Limb (tissue), 2 donors: Measurements from ENCODE around the gene STXBP2.
A peak's percentile ranks its signal among the peaks of the same experiment; 100 is the strongest.

Experiments used
- DNase-seq, 2 donors: peaks; one replicate each; pipeline ENCODE4 v3.0.0-alpha.2; 2016; ENCODE audit errors: extremely low spot score in 2 of 2

STXBP2 gene

GRCh38 chr19:7650148-7650547, 13.2 kb downstream of the STXBP2 start:
- no peak for DNase-seq

DNA sequence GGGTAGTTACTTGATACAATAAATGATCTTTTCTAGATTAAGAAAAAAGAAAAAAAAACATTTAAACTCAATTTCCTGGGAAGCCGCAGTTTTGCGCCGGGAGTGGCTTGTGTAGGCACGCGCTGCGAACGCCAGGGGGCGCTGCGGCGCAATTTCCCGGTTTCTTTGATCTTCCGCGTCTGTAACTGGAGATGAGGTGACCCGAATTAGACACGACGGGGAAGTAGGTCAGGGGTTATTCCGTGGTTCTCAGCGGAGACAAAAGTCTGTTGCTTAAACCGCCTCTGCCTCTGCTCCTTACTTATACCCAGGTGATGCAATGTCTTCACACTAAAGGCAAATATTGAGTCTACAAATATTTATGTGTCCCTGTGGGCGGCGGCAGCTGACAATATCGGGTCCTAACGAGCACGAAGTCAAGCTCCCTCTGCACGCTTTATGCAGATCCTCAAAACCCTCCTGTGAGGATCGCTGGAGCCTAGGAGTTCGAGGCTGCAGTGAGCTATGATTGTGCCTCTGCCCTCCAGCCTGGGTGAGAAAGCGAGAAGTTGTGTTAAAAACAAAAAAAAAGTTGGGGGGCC, 15.2 kb downstream of the STXBP2 start:
- peak; percentile 55 to 90 for DNase-seq

DNA sequence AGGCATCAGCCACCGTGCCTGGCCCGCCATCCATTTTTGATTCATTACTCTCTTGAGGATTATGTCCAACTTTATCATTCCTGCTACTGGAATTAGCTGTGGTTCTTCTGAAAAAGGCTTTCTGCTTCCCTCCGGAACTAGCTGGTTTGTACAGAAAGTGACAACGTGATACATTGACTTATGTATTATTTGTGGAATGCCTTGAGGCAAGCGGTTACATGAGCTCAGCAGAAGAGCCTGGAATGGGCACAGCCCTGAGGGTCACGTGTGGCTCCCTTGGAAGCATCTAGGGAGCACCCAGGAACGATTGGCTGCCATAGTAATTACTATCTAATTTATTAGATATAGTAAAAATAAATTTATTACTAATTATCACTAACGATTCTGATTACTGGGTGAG, 17.5 kb downstream of the STXBP2 start:
- no peak for DNase-seq

- no peak for DNase-seq
These were observed 18.7 kb downstream of the STXBP2 start for GRCh38 chr19:7655581-7655980.

DNA sequence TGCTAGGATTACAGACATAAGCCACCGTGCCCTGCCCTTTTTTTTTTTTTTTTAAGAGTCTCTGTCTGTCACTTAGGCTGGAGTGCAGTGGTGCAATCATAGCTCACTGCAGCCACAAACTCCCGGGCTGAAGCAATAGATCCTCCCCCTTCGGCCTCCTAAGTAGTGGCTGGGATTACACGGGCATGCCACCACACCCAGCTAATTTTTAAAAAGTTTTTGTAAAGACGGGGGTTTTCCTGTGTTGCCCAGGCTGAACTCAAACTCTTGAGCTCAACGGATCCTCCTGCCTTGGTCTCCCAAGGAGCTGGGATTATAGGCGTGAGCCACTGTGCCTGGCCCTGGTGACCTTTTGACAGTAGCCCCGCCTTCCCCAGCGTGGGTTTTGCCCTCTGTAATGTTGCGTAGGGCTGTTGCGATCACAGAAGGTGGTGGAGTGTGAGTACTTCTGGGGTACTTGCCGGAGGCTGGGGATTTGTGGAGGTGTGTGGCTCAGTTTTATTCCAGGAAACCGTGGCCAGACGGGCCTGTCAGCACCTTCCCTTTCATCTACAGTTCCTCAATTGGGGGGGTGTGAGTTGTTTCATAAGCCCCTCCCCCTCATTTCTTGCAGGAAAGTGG, 20.3 kb downstream of the STXBP2 start:
- no peak for DNase-seq

DNA sequence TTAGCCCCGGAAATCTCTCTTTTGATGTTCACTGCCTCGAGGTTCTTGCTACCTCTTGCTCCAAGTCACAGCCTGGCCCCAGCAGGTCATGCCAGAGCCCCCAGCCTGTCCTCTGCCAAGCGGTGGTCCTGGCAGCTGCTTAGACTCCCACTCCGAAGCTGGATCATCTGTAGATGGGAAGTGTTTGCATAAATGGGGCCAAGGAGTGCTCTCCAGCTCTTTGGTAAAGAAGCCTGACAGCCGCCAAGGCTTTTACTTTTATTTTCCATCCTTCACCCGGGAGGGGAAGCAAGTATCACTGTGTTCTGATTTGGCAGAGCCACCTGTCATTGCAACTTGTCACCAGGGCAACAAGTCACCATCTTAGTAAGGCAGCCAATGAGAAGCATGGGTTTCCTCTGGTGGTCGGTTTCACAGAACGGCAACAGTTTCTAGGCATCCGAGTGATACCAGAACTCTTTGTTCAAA, 21.3 kb downstream of the STXBP2 start:
- DNase-seq = no peak

DNA sequence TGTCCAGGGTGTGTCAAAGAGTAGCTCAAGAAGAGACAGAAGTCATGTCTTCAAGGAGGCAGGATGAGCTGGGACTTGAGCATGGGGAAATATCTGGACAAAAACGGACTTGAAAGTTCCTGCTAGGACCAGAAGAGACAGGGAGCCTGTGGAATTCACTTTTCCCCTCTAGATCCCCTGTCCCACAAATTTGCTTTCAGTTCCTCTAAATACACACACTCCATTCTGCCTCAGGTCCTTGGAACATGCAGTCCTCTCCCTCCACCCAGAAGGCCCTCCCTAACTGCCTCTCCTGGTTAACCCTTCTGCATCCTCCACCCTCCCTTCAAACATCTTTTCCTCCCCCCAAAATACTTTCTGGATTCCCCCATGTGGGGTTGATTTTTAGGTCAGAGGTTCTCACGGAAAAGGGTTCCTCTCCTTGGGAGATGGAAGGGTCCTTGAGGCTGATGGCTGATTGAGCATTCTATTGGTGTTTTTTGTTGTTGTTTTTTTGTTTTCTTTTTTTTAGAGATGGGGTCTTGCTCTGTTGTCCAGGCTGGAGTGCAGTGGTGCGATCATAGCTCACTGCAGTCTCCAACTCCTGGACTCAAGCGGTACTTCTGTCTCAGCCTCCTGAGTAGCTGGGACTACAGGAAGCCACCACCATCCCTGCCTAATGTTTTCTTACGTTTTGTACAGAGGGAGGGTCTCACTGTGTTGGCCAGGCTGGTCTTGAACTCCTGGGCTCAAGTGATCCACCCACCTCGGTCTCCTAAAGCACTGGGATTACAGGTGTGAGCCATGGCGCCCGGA, 25.0 kb downstream of the STXBP2 start:
- DNase-seq = no peak

DNA sequence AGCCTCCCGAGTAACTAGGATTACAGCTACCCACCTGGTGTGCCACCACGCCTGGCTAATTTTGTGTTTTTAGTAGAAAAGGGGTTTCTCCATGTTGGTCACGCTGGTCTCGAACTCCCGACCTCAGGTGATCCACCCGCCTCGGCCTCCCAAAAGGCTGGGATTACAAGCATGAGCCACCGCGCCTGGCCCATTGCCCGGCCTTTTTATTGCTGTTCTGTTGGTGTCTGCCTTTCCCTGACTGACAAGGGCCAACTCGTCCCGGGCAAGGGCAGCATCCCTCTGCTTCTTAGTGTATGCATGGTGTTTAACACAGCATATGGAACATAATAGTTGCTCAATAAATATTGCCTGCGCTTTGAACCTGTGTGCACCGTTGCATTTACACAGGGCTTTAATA, 25.7 kb downstream of the STXBP2 start:
- DNase-seq = no peak

DNA sequence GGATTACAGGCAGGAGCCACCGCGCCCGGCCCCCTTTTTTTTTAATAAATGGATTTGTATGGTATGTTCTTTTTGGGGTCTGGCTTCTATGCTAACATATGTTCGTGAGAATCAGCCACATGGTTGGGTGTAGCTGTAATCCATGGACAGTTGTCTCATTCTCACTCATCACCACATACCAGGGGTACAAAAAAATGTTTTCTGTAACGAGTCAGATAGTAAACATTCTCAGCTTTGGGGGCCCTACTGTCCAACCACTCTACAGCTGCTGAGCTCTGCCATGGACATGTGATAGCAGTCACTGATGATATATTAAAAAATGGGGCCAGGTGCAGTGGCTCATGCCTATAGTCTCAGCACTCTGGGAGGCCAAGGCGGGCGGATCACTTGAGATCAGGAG, 26.8 kb downstream of the STXBP2 start:
- DNase-seq = no peak

GRCh38 chr19:7665076-7665475, 28.2 kb downstream of the STXBP2 start:
- DNase-seq = peak in 1 of 2 donors; percentile 79

GRCh38 chr19:7668842-7669241, 31.9 kb downstream of the STXBP2 start, which contains the start of gene RETN:
Gene RETN (plus strand): TSS chr19:7669049. CDS start chr19:7669327, 278 bp downstream.
- no peak for DNase-seq

DNA sequence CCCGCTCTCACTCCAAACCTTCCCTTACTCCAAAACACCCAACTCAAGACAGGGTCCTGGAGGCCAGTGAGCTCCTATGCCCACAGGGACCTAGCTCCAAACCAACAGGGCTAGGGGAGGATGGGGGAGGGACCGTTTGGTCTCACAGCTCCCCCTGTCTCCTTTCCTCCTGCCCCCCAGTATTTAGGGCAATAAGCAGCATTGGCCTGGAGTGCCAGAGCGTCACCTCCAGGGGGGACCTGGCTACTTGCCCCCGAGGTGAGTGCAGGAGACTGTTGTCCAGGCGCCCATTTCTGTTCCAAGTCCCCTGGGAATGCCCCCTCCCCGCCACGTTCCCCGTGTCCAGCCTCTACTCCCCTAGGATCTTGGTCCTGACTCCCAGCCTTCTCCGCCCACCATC, 32.7 kb downstream of the STXBP2 start:
- DNase-seq = no peak

DNA sequence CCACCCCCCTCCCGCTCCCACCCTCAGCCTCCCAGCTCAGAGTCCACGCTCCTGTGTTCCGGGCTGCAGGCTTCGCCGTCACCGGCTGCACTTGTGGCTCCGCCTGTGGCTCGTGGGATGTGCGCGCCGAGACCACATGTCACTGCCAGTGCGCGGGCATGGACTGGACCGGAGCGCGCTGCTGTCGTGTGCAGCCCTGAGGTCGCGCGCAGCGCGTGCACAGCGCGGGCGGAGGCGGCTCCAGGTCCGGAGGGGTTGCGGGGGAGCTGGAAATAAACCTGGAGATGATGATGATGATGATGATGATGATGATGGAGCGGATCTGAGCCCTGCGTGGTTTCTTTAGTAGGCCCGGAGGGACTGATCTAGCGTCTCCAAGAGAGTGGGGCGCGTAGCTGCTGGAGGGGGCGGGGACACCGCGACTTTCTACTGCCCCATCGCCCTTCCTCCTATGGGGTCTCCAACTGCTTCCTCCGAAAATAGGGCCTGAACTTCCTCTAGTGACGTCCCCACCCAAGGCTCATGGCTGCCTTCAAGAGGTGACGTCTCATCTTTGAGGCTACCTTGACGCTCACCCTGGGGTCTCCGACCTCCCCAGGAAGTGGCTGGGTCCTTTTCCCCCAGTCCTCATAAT, 33.4 kb downstream of the STXBP2 start:
- DNase-seq = peak in 1 of 2 donors; percentile 51

GRCh38 chr19:7670790-7671189, 33.9 kb downstream of the STXBP2 start:
- DNase-seq = no peak

DNA sequence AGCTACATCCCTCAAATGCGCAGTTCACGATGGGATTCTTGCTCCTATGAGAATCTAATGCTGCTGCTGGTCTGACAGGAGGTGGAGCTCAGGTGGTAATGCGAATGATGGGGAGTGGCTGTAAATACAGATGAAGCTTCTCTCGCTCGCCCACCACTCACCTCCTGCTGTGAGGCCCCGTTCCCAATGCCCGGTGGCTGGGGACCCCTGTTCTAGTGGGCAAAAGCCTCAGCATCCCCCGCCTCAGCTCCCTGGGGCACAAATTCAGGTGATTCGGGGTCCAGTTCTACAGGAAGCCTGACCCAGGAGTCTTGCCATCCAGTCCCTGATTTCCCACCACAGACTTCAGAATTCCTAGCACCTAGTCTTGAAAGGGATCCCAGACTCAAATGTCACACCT, 35.6 kb downstream of the STXBP2 start:
- no peak for DNase-seq

GRCh38 chr19:7674010-7675005, 37.4 kb downstream of the STXBP2 start:
- peak; percentile 32 to 54 for DNase-seq

DNA sequence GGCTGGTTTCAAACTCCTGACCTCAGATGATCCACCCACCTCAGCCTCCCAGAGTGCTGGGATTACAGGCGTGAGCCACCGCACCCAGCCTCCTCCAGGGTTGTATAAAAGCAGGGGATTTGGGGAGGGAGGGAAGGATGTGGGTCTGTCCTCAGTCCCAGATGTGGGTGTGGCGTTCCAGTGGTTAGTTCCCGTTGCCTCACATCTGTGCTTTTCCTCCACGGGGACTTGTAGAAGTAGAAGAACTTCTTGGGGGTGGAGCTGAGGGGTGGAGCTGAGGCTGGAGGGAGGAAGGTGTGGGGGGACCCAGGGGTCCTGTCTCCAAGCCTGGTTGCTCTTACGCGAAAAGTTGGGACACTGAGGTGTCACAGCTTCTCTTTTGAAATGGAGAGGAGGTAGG, 39.5 kb downstream of the STXBP2 start:
- no peak for DNase-seq

GRCh38 chr19:7676854-7677253, 39.9 kb downstream of the STXBP2 start, which contains the start of gene MCEMP1:
Gene MCEMP1 (plus strand): TSS chr19:7677090. CDS start chr19:7677121, 31 bp downstream.
- no peak for DNase-seq

DNA sequence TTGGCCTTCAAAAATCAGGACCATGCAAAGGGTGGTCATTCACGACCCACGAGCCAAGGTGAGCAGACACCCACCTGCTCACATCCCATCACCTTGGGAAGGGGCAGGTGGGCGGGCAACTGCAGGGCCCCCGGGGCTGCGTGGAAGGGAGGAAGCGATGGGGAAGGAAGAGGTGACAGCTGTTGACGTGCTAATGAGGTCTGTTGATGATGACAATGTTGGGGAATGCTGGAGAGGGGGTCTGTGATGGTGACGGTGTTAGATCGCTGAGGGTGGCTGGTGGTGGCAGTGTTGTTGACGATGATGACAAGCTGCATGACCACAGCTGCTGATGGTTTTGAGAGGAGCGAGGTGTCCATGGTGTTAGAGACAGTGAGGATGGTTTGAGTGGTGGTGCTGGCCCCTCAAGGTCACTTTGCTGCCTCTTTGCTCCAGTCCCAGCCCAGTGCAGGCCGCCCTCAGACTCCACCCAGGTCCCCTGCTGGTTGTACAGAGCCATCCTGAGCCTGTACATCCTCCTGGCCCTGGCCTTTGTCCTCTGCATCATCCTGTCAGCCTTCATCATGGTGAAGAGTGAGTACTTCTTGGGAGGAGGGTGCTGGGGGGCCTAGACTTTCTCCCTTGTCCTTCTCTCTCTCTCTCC, 40.9 kb downstream of the STXBP2 start:
- DNase-seq = no peak
